Stomach (tissue), 4 donors: ENCODE results near the gene RNASEH1.

Experiments used
- POLR2A ChIP-seq, 4 donors: fragments of 450-650 bp; IDR thresholded peaks; one replicate each; pipeline ENCODE4 v1.6.1; 2016; ENCODE audit warnings: antibody characterized with exemption in 4 of 4, control low read depth in 2 of 4, mild to moderate bottlenecking in 1 of 4, moderate library complexity in 1 of 4
- TF ChIP-seq, protein P1 (sequence below), 7 experiments: fragments of 450-650 bp in 4 of 7; fragments of 200-600 bp in 3 of 7; sonication (generic) in 3 of 7; IDR thresholded peaks; one replicate each; pipeline ENCODE4 v1.5.1; 2016 to 2019; ENCODE audit warnings: antibody characterized with exemption in 7 of 7, control low read depth in 2 of 7, mild to moderate bottlenecking in 1 of 7

DNA sequence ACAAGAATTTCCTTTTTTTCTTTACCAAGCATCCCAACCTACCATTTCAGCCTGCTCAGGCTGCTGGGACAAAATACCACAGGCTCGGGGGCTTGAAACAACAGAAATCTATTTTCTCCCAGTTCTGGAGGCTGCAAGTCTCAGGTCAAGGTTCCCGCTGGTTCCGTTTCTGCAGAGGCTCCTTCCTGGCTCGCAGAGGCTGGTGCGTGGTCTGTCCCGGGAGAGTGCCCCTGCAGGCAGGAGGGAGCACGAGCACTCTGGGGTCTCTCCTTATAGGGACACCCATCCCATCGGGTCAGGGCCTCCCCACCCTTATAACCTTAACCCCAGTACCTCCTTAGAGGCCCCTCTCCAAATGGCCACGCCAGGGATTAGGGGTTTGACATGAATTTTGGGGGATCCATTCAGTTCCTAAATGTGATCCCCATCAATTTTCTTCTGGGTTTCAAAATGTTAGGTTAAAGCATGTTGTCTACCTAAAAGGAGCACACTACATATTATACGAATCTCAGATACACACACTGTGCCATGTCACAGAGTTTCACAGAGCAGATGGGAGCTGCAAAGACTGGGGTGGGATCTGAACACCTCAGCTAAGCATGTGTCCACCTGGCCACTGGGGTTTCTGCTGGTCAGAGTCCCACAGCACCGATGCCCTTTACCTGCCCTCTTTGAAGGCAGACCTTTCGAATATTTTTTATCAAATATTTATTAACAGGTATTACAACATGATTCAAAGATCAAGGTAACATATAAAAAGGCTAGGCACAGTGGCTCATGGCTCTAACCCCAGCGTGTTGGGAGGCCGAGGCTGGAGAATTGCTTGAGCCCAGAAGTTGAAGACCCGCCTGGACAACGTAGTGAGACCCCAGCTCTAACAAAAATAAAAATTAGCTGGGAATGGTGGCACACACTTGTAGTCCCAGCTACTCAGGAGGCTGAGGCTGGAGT lies 21.2 kb downstream of the RNASEH1 start:
- TF ChIP-seq POLR2A (IDR thresholded peaks at IDR 0.05): no peak
- TF ChIP-seq, protein P1, sequence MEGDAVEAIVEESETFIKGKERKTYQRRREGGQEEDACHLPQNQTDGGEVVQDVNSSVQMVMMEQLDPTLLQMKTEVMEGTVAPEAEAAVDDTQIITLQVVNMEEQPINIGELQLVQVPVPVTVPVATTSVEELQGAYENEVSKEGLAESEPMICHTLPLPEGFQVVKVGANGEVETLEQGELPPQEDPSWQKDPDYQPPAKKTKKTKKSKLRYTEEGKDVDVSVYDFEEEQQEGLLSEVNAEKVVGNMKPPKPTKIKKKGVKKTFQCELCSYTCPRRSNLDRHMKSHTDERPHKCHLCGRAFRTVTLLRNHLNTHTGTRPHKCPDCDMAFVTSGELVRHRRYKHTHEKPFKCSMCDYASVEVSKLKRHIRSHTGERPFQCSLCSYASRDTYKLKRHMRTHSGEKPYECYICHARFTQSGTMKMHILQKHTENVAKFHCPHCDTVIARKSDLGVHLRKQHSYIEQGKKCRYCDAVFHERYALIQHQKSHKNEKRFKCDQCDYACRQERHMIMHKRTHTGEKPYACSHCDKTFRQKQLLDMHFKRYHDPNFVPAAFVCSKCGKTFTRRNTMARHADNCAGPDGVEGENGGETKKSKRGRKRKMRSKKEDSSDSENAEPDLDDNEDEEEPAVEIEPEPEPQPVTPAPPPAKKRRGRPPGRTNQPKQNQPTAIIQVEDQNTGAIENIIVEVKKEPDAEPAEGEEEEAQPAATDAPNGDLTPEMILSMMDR (IDR thresholded peaks at IDR 0.05): peak in 2 of 7 experiments; percentile 12 to 39
